Measurements from ENCODE around the gene CFTR. TPM values are rescaled to one million over a fixed set of nuclear protein-coding genes. Genes with fewer than 3 reads are reported as not detected.

The CFTR gene
- total and polyA plus RNA-seq, 2 of the 4 experiments (the other 2 are of a cell fraction), result 0.18 to 0.21 TPM

GRCh38 chr7:117706210-117706609 is 226.4 kb downstream of the CFTR start:
- H3K23ac ChIP-seq (ENCODE audit: low read depth, low read length), result no peak overlapping the region
- no peak overlapping the region for H2BK5ac ChIP-seq (ENCODE audit: low read depth, low read length, poor library complexity, severe bottlenecking)
- H3K4ac ChIP-seq (ENCODE audit: low read depth, low read length), result no peak overlapping the region
- H2AK5ac ChIP-seq (ENCODE audit: low read depth, low read length), result no peak overlapping the region
- no peak overlapping the region for H2BK20ac ChIP-seq (ENCODE audit: low read depth, low read length)
- DNase-seq (no peak), ATAC-seq (ENCODE audit: low read depth) (no peak)
- no peak overlapping the region for H3K56ac ChIP-seq (ENCODE audit: extremely low read depth, insufficient read depth, low read length)
- TF ChIP-seq CHD1 (IDR thresholded peaks at IDR 0.05; ENCODE audit: low read depth, low read length) (no peak), USF2 (IDR thresholded peaks at IDR 0.05; ENCODE audit: low read depth, low read length) (no peak), CTCF (conservative IDR thresholded peaks at IDR 0.05; ENCODE audit: low read depth, low read length) (no peak), RCOR1 (IDR thresholded peaks at IDR 0.05; ENCODE audit: insufficient replicate concordance, low read length) (no peak), POLR2A (IDR thresholded peaks at IDR 0.05; ENCODE audit: low read depth, low read length) (no peak), MXI1 (IDR thresholded peaks at IDR 0.05; ENCODE audit: borderline replicate concordance, low read depth, low read length) (no peak), MAFK (IDR thresholded peaks at IDR 0.05; ENCODE audit: low read depth, low read length) (no peak), SMC3 (IDR thresholded peaks at IDR 0.05; ENCODE audit: low read depth, low read length) (no peak), FOS (IDR thresholded peaks at IDR 0.05; ENCODE audit: low read depth, low read length) (no peak), CEBPB (IDR thresholded peaks at IDR 0.05; ENCODE audit: low read depth, low read length) (no peak), ELK1 (IDR thresholded peaks at IDR 0.05; ENCODE audit: borderline replicate concordance, low read depth, low read length) (no peak), MAZ (IDR thresholded peaks at IDR 0.05; ENCODE audit: borderline replicate concordance, low read depth, low read length) (no peak), RAD21 (IDR thresholded peaks at IDR 0.05; ENCODE audit: low read length) (no peak)
- H2AK9ac ChIP-seq (replicated peaks; ENCODE audit: low read depth, low read length, poor library complexity), result no peak overlapping the region
- no peaks in the 10 kb centered on the region for H3K9me1 ChIP-seq (ENCODE audit: insufficient read depth, low read length)
- H3K27ac ChIP-seq (ENCODE audit: insufficient read depth, low read length), result no peak overlapping the region
- no peak overlapping the region for H2BK15ac ChIP-seq (ENCODE audit: low read depth, low read length)
- H3K4me1 ChIP-seq (ENCODE audit: control insufficient read depth, insufficient read depth, low read length), result no peaks in the 10 kb centered on the region
- H2AFZ ChIP-seq (replicated peaks; ENCODE audit: low read length, poor library complexity), result no peak overlapping the region
- no peaks in the 10 kb centered on the region for H3K27me3 ChIP-seq (ENCODE audit: control insufficient read depth, insufficient read depth, low read length)
- no TSS peak for BruUV-seq (replicated peaks)
- intact Hi-C loops (cut with micrococcal nuclease) (no loop called here), dilution Hi-C loops (cut with HindIII; ENCODE audit: low sequenced_read_pairs, unreplicated experiment) (no loop called here), in situ Hi-C loops (cut with MboI; ENCODE audit: low sequenced_read_pairs) (loop anchor here (25.0 kb wide), 1 partner anchor 769 kb away; no protein-coding TSS in a partner anchor)
- no peak overlapping the region for H2BK120ac ChIP-seq (ENCODE audit: low read depth, low read length)
- no peak overlapping the region for H3K9ac ChIP-seq (ENCODE audit: low read depth, low read length)
- no peaks in the 10 kb centered on the region for H3K36me3 ChIP-seq (ENCODE audit: control insufficient read depth, insufficient read depth, low read length)
- H3K9me3 ChIP-seq (ENCODE audit: control insufficient read depth, insufficient read depth, low read length), result no peaks in the 10 kb centered on the region
- ChIA-PET CTCF (no interaction called here), POLR2A (ENCODE audit: unreplicated experiment) (no interaction called here)
- H3K4me3 ChIP-seq (ENCODE audit: insufficient read depth, low read depth, low read length), result no peak overlapping the region
- H3K18ac ChIP-seq (ENCODE audit: low read depth, low read length), result no peak overlapping the region
- no CpG with 5 or more reads among the region's 2 CpGs for WGBS, 2 experiments (ENCODE audit: extremely low coverage in 2 of 2, insufficient read length in 1 of 2)
- no peak overlapping the region for H4K91ac ChIP-seq (ENCODE audit: insufficient read depth, low read depth, low read length)
- no peak overlapping the region for H4K8ac ChIP-seq (ENCODE audit: low read depth in 2 of 2, low read length in 2 of 2)
- no peaks in the 10 kb centered on the region for H3K79me1 ChIP-seq (ENCODE audit: low read depth in 1 of 2, low read length in 2 of 2)
- no peak overlapping the region for H4K5ac ChIP-seq (ENCODE audit: low read depth, low read length)
- no peak overlapping the region for H3K14ac ChIP-seq (replicated peaks; ENCODE audit: low read depth, low read length)
- no peaks in the 10 kb centered on the region for H4K20me1 ChIP-seq (ENCODE audit: insufficient read depth, low read length)
- no peak overlapping the region for H3K4me2 ChIP-seq (ENCODE audit: low read depth, low read length)
